ENCODE measurements around the gene EFNB1. TPM values are rescaled to one million over a fixed set of nuclear protein-coding genes. Genes with fewer than 3 reads are reported as not detected.

Gene EFNB1
- polyA plus RNA-seq, 1 donor from 2014 or later: 25.5 TPM

DNA sequence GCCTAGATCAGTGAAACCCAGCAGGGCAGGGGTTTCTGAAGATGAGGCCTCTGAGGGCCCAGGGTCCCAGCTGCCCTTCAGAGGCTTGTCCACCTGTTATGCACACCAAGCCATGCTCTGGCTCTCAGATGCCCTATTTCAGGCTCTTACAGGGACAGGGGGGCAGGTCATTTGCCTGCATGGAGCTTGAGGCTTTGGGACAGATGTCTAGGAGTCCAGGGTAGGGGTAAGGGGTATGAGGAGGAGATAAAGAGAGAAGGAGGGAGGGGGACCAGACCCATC, 4.7 kb upstream of the EFNB1 start:
- H3K9me3 ChIP-seq (ENCODE audit: low read length): no peaks in the 10 kb centered on the region
- H3K9ac ChIP-seq (ENCODE audit: low read length): no peak overlapping the region
- H3K27me3 ChIP-seq (ENCODE audit: insufficient read depth, low read depth, low read length): no peaks in the 10 kb centered on the region
- TF ChIP-seq RAD21 (conservative IDR thresholded peaks at IDR 0.05) (no peak), EP300 (conservative IDR thresholded peaks at IDR 0.05; ENCODE audit: poor library complexity, severe bottlenecking) (no peak)
- H2AFZ ChIP-seq (ENCODE audit: low read depth, low read length): no peak overlapping the region
- no peaks in the 10 kb centered on the region for H3K36me3 ChIP-seq (ENCODE audit: insufficient read depth, low read length)
- H3K79me2 ChIP-seq (replicated peaks; ENCODE audit: insufficient read depth, low read length): no peaks in the 10 kb centered on the region
- H3K9me2 ChIP-seq (ENCODE audit: insufficient read depth, low read length): no peaks in the 10 kb centered on the region
- H3K4me2 ChIP-seq (ENCODE audit: low read length): no peak overlapping the region
- H3F3A ChIP-seq (ENCODE audit: insufficient read depth, low read length, poor library complexity, severe bottlenecking): no peaks in the 10 kb centered on the region
- H3K4me3 ChIP-seq (ENCODE audit: low read length): no peak overlapping the region
- no peak overlapping the region for H3K27ac ChIP-seq (ENCODE audit: low read length)
- no peaks in the 10 kb centered on the region for H4K20me1 ChIP-seq (ENCODE audit: insufficient read depth)

DNA sequence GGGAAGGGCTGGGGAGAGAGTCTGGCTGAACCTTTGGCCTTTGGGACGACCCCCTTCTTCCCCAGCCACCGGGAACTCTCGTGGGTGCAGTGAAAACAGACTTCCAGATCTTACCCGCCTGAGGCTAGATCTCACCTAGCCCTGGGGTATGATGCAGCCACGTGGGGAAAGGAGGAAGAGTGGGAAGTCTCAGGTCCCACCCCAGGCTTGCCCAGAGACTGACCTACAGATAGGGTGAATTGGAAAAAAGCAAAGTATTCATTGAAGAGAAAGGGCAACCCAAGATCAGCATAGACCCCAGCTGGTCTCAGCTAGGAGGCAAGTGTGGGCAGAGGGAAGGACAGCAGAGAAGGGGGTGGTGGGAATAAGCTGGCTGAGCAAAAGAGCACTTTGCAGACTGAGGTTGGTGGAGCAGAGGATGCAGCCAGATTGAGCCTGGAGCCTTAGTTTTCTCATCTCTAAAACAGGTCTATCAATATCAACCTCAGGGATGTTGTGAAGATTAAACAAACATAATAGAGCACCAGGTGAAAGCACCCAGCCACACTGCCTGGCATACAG, 4.2 kb upstream of the EFNB1 start:
- Histone ChIP-seq H4K20me1 (ENCODE audit: insufficient read depth) (no peaks in the 10 kb centered on the region), H3K27ac (ENCODE audit: low read length) (no peak overlapping the region), H2AFZ (ENCODE audit: low read depth, low read length) (no peak overlapping the region), H3K36me3 (ENCODE audit: insufficient read depth, low read length) (no peaks in the 10 kb centered on the region), H3K9ac (ENCODE audit: low read length) (no peak overlapping the region), H3K4me2 (ENCODE audit: low read length) (no peak overlapping the region), H3K79me2 (replicated peaks; ENCODE audit: insufficient read depth, low read length) (peaks cover 1% of the 10 kb centered on the region), H3F3A (ENCODE audit: insufficient read depth, low read length, poor library complexity, severe bottlenecking) (no peaks in the 10 kb centered on the region), H3K9me2 (ENCODE audit: insufficient read depth, low read length) (no peaks in the 10 kb centered on the region), H3K27me3 (ENCODE audit: insufficient read depth, low read depth, low read length) (no peaks in the 10 kb centered on the region), H3K4me3 (ENCODE audit: low read length) (no peak overlapping the region), H3K9me3 (ENCODE audit: low read length) (no peaks in the 10 kb centered on the region)
- TF ChIP-seq EP300 (conservative IDR thresholded peaks at IDR 0.05; ENCODE audit: poor library complexity, severe bottlenecking): no peak
- TF ChIP-seq, protein P1, sequence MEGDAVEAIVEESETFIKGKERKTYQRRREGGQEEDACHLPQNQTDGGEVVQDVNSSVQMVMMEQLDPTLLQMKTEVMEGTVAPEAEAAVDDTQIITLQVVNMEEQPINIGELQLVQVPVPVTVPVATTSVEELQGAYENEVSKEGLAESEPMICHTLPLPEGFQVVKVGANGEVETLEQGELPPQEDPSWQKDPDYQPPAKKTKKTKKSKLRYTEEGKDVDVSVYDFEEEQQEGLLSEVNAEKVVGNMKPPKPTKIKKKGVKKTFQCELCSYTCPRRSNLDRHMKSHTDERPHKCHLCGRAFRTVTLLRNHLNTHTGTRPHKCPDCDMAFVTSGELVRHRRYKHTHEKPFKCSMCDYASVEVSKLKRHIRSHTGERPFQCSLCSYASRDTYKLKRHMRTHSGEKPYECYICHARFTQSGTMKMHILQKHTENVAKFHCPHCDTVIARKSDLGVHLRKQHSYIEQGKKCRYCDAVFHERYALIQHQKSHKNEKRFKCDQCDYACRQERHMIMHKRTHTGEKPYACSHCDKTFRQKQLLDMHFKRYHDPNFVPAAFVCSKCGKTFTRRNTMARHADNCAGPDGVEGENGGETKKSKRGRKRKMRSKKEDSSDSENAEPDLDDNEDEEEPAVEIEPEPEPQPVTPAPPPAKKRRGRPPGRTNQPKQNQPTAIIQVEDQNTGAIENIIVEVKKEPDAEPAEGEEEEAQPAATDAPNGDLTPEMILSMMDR (IDR thresholded peaks at IDR 0.05; ENCODE audit: poor library complexity, severe bottlenecking): no peak
- no peak for TF ChIP-seq MXI1 (conservative IDR thresholded peaks at IDR 0.05; ENCODE audit: poor library complexity, severe bottlenecking)
- TF ChIP-seq TAF1 (IDR thresholded peaks at IDR 0.05; ENCODE audit: low read depth): no peak
- TF ChIP-seq, protein P2, sequence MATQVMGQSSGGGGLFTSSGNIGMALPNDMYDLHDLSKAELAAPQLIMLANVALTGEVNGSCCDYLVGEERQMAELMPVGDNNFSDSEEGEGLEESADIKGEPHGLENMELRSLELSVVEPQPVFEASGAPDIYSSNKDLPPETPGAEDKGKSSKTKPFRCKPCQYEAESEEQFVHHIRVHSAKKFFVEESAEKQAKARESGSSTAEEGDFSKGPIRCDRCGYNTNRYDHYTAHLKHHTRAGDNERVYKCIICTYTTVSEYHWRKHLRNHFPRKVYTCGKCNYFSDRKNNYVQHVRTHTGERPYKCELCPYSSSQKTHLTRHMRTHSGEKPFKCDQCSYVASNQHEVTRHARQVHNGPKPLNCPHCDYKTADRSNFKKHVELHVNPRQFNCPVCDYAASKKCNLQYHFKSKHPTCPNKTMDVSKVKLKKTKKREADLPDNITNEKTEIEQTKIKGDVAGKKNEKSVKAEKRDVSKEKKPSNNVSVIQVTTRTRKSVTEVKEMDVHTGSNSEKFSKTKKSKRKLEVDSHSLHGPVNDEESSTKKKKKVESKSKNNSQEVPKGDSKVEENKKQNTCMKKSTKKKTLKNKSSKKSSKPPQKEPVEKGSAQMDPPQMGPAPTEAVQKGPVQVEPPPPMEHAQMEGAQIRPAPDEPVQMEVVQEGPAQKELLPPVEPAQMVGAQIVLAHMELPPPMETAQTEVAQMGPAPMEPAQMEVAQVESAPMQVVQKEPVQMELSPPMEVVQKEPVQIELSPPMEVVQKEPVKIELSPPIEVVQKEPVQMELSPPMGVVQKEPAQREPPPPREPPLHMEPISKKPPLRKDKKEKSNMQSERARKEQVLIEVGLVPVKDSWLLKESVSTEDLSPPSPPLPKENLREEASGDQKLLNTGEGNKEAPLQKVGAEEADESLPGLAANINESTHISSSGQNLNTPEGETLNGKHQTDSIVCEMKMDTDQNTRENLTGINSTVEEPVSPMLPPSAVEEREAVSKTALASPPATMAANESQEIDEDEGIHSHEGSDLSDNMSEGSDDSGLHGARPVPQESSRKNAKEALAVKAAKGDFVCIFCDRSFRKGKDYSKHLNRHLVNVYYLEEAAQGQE (IDR thresholded peaks at IDR 0.05; ENCODE audit: borderline replicate concordance): no peak
- no peak for TF ChIP-seq EZH2 (IDR thresholded peaks at IDR 0.05; ENCODE audit: borderline replicate concordance, insufficient read depth, low read length, poor library complexity, severe bottlenecking)
- TF ChIP-seq RAD21 (conservative IDR thresholded peaks at IDR 0.05): no peak
- no peak for TF ChIP-seq POLR2AphosphoS5 (IDR thresholded peaks at IDR 0.05)
- TF ChIP-seq SMC3 (conservative IDR thresholded peaks at IDR 0.05; ENCODE audit: poor library complexity): no peak

All from neural cell (in vitro differentiated cells).